Upper lobe of left lung (tissue), 4 donors: ENCODE data around the gene TBL1XR1.

Source experiments
- POLR2A ChIP-seq, 4 donors: fragments of 450-650 bp; IDR thresholded peaks; one replicate each; pipeline ENCODE4 v1.5.1; 2016 to 2017; ENCODE audit warnings: antibody characterized with exemption in 4 of 4, mild to moderate bottlenecking in 2 of 4
- TF ChIP-seq, protein P1 (sequence below), 6 experiments: fragments of 450-650 bp in 4 of 6; fragments of 200-600 bp in 2 of 6; sonication (generic) in 2 of 6; IDR thresholded peaks; one replicate each; pipeline ENCODE4 v1.5.1; 2016 to 2019; ENCODE audit warnings: antibody characterized with exemption in 6 of 6

DNA sequence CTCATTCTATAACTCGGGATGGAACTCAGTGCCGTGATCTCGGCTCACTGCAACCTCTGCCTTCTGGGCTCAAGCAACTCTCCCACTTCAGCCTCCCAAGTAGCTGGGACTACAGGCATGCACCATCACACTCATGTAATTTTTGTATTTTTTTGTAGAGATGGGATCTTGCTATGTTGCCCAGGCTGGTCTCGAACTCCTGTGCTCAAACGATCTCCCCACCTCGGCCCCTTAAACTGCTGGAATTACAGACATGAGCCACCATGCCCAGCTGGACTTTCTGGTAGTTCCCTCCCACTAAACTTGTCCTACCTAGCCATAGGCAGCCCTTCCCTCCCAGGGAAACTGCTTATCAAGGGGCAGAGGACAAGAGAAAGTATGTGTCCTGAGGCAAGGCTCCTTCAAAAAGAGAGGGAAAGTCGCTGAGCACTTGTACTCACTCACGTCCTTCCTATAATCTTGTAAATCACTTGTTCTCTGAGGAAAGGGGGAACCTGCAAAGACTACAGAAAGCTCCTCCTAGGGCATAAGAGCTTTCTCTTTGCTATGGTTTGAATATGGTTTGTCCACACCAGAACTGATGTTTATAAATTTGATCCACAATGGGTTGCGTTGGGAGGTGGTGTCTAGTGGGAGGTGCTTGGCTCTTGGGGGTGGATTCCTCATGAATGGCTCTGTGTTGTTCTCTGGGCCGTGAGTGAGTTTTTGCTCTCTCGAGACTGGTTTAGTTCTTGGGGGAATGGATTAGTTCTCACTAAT, 13.6 kb upstream of the TBL1XR1 start:
- TF ChIP-seq, protein P1, sequence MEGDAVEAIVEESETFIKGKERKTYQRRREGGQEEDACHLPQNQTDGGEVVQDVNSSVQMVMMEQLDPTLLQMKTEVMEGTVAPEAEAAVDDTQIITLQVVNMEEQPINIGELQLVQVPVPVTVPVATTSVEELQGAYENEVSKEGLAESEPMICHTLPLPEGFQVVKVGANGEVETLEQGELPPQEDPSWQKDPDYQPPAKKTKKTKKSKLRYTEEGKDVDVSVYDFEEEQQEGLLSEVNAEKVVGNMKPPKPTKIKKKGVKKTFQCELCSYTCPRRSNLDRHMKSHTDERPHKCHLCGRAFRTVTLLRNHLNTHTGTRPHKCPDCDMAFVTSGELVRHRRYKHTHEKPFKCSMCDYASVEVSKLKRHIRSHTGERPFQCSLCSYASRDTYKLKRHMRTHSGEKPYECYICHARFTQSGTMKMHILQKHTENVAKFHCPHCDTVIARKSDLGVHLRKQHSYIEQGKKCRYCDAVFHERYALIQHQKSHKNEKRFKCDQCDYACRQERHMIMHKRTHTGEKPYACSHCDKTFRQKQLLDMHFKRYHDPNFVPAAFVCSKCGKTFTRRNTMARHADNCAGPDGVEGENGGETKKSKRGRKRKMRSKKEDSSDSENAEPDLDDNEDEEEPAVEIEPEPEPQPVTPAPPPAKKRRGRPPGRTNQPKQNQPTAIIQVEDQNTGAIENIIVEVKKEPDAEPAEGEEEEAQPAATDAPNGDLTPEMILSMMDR (IDR thresholded peaks at IDR 0.05), result no peak
- no peak for TF ChIP-seq POLR2A (IDR thresholded peaks at IDR 0.05)
